LNCaP clone FGC (cell line): ENCODE data around the gene TUBB6.

Source experiments
- DNase-seq: peaks from one replicate; pipeline ENCODE4 v3.0.0-alpha.2; 2011; ENCODE audit warnings: low read depth
- H3K4me3 ChIP-seq: 2 replicates; pipeline ENCODE4 v1.5.1; 2011; ENCODE audit warnings: mild to moderate bottlenecking, low read depth, low read length, control low read depth
- TF ChIP-seq, protein P1 (sequence below): IDR thresholded peaks from 2 replicates; pipeline ENCODE4 v1.5.1; 2012; ENCODE audit warnings: mild to moderate bottlenecking; ENCODE audit not compliant: control insufficient read depth, insufficient read depth; ENCODE audit errors: extremely low read depth

TUBB6 gene

DNA sequence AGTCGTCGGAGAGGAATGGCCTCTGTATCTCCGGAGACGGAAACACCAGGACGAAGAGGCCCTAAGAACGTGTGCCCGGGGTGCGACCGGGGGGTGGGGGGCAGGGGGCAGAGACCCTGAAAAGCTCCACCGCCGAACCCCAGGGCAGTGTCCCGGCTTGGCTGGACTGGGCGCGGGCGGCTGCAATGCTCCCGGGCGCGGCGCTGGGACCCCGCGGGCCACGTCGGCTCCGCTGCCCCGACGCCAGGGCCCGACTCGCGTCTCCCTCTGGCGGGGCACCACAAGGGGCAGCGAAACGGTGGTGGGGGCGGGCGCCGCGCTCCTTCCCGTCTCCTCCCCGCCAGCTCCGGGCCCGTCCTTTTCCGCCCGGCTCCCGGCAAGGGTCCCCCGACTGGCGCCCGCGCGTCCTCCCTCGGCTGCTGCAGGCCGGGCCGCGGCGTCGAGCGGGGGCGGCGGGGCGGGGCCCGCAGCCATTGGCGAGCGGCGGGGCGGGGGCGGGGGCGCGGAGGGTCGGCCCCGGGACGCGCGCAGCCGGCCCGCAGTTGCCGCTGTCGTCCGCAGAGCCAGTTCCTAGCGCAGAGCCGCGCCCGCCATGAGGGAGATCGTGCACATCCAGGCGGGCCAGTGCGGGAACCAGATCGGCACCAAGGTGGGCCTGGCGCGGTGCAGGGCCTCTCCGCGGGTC lies at the start of gene TUBB6:
Gene TUBB6 (plus strand): TSS at position 541 of the 685 bp plus-strand sequence. CDS start 52 bp downstream, at position 593.
- DNase-seq, result no peak
- TF ChIP-seq, protein P1, sequence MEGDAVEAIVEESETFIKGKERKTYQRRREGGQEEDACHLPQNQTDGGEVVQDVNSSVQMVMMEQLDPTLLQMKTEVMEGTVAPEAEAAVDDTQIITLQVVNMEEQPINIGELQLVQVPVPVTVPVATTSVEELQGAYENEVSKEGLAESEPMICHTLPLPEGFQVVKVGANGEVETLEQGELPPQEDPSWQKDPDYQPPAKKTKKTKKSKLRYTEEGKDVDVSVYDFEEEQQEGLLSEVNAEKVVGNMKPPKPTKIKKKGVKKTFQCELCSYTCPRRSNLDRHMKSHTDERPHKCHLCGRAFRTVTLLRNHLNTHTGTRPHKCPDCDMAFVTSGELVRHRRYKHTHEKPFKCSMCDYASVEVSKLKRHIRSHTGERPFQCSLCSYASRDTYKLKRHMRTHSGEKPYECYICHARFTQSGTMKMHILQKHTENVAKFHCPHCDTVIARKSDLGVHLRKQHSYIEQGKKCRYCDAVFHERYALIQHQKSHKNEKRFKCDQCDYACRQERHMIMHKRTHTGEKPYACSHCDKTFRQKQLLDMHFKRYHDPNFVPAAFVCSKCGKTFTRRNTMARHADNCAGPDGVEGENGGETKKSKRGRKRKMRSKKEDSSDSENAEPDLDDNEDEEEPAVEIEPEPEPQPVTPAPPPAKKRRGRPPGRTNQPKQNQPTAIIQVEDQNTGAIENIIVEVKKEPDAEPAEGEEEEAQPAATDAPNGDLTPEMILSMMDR, result no peak
- H3K4me3 ChIP-seq, result peak within 1 kb of the TSS; percentile 36

DNA sequence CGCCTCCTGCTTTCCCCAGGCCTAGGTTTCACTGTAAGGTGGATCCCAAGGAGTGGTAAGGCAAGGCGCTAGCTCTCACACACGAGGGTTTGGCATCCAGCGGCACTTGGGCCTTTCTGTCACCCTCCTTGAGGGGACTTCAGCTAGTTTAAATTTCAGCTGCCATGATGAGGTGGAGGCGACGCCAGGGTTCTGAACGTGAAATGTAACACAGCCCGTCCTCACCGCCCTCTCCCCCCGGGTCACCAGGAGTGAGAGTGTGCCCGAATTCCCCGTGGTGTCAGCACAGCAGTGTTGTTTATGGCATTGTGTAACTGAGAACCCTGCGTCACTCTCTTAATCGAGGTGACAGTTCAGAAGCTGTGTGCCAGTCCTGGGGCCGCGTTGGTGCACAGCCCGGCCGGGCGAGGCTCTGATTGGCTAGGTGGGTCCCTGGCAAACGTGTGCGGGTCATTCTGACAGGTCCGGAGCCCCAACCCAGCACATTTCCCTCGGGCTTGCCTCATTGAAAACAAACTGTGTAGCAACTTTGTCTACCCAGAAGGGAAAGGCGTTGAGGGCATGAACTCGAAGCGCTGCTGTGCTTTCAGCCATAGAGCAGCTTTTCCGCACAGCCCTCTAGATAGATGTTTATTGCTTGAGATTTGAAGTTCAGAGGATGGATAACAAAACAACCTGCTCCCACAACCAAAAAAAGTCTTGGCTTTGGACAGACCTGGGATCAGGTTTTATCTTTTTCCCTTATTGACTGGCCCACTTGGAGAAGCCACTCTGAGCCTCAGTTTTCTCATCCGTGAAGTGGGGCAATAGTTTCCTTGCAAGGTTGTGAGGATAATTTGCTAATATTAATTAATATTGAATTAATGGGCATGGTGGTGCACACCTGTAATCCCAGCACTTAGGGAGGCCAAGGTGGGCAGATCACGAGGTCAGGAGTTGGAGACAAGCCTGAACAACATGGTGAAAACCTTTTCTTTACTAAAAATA lies 49.0 kb upstream of the TUBB6 start:
- DNase-seq, result no peak
- no peak overlapping the region for H3K4me3 ChIP-seq
- TF ChIP-seq, protein P1, result no peak

DNA sequence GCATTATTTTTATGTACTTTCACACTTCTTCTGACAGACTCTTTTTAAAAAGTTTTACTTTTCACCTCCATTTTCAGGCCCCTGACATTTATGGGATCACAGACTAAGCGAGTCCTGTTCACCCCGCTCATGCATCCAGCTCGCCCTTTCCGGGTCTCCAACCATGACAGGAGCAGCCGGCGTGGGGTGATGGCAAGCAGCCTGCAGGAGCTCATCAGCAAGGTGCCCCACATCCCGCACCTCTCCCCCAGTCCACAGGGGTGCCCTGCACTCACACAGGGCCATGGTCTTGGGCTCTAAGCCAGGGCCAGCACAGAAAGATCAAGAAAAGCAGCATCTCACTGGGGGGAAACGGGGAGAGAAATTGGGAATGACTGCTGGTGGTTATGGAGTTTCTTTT lies 45.3 kb upstream of the TUBB6 start:
- no peak for DNase-seq
- TF ChIP-seq, protein P1, result no peak
- H3K4me3 ChIP-seq, result no peak overlapping the region

DNA sequence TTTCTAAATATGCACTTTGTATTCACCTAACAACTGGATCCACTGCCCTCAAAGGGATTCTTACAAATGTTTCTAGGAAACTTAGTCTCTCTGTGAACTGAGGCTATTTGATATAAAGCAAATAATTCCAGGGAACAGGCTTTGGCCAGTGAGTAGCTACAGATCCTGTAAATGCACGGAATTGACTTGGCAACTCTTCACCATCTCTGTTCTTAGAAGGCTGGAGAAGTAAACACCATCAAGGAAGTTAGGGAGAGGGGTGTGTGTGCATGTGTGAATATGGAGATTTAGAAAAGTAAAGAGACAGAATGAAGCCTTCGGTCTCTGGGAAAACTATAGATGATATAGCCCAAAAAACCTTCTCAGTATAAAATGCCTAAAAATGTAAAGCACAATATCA lies 43.2 kb upstream of the TUBB6 start:
- DNase-seq, result peak; percentile 92
- no peak overlapping the region for H3K4me3 ChIP-seq
- TF ChIP-seq, protein P1, result no peak

DNA sequence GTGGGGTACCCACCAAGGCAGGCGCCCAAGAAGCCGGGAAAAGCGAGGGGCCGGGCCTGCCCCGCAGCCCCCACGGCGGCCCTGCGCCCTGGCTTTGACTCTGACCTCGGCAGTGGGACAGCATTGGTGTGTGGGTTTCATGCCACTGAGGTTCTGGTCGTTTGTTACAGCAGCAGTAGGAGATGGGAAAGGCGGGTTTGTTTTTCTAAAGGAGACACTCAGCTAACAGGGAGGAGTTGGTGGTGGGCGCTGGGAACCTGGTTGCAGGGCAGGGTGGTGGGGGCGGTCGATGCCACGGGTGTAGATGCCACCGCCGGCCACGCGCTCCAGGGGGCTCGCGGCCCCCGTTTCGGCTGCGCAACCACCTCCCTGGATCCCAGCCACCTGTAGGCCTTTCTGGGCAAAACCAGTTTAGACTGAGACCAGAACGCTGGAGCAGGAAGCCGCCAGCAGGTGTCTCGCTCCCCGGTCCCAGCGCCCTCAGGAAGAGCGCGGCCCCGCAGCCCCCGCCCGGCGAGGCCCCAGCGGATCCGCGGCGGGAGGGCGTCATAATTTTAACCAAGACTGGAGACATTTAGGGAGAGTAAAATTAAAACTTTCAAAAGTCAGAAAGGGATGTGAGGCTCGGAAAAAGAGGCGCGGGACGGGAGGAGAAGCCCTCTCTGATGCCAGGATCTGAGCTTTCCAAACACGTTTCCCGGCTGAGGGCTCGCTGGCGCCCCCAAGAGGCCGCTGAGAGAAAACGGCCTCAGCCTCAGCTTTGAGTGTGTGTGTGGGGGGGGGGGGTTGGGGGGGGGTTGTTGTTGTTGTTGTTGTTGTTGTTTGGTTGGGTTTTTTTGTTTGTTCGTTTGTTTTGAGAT lies 36.4 kb upstream of the TUBB6 start:
- peak overlapping the region; percentile 52 for H3K4me3 ChIP-seq
- TF ChIP-seq, protein P1, result peak; percentile 76
- peak; percentile 52 for DNase-seq

DNA sequence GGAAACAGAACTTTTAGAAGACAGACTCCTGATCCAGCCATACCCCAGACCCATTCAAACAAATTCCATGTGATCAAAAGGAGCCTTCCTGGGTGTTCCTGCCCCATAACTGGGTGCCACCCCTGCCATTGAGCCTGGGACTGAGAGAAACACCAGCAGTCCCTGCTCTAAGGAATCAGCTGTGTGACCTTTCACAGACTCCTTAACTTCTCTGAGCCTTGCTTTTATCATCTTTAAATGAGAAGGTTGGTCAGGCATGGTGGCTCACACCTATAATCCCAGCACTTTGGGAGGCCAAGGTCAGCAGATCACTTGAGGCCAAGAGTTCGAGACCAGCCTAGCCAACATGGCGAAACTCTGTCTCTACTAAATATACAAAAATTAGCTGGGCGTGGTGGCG lies 33.2 kb upstream of the TUBB6 start:
- DNase-seq, result no peak
- H3K4me3 ChIP-seq, result no peak overlapping the region
- TF ChIP-seq, protein P1, result no peak
